ENCODE results near the gene CFDP1.

Gene CFDP1

GRCh38 chr16:75382611-75383010 lies 50.7 kb downstream of the CFDP1 start:
- no peak for TF ChIP-seq MAX (IDR thresholded peaks at IDR 0.05)
- no peak for TF ChIP-seq TCF12 (IDR thresholded peaks at IDR 0.05; ENCODE audit: low read depth)
- TF ChIP-seq NFIC (IDR thresholded peaks at IDR 0.05), result no peak
- no peak for TF ChIP-seq YY1 (IDR thresholded peaks at IDR 0.05; ENCODE audit: low read depth)
- TF ChIP-seq TEAD4 (IDR thresholded peaks at IDR 0.05), result no peak
- no peak for TF ChIP-seq CEBPB (IDR thresholded peaks at IDR 0.05)
- TF ChIP-seq EP300 (IDR thresholded peaks at IDR 0.05; ENCODE audit: borderline replicate concordance), result no peak
- no peak for TF ChIP-seq EGR1 (IDR thresholded peaks at IDR 0.05)
- TF ChIP-seq REST (IDR thresholded peaks at IDR 0.05; ENCODE audit: low read depth), result no peak
- no peak for TF ChIP-seq TAF1 (IDR thresholded peaks at IDR 0.05; ENCODE audit: low read depth)
- TF ChIP-seq ZBTB7A (IDR thresholded peaks at IDR 0.05; ENCODE audit: low read depth), result no peak
- TF ChIP-seq FOXM1 (IDR thresholded peaks at IDR 0.05; ENCODE audit: borderline replicate concordance, low read depth), result no peak
- no peak for TF ChIP-seq RAD21 (IDR thresholded peaks at IDR 0.05; ENCODE audit: low read depth)

GRCh38 chr16:75380870-75381269 lies 52.4 kb downstream of the CFDP1 start:
- TF ChIP-seq USF1 (IDR thresholded peaks at IDR 0.05) (no peak), TCF12 (IDR thresholded peaks at IDR 0.05; ENCODE audit: low read depth) (no peak), EP300 (IDR thresholded peaks at IDR 0.05; ENCODE audit: borderline replicate concordance) (no peak), TAF1 (IDR thresholded peaks at IDR 0.05; ENCODE audit: low read depth) (no peak), NFIC (IDR thresholded peaks at IDR 0.05) (no peak), FOXM1 (IDR thresholded peaks at IDR 0.05; ENCODE audit: borderline replicate concordance, low read depth) (no peak), EGR1 (IDR thresholded peaks at IDR 0.05) (no peak), YY1 (IDR thresholded peaks at IDR 0.05; ENCODE audit: low read depth) (no peak), REST (IDR thresholded peaks at IDR 0.05; ENCODE audit: low read depth) (no peak), MAX (IDR thresholded peaks at IDR 0.05) (no peak), ZBTB7A (IDR thresholded peaks at IDR 0.05; ENCODE audit: low read depth) (no peak), TEAD4 (IDR thresholded peaks at IDR 0.05) (no peak), CREB1 (IDR thresholded peaks at IDR 0.05; ENCODE audit: low read depth) (no peak)

- TF ChIP-seq REST (IDR thresholded peaks at IDR 0.05; ENCODE audit: low read depth), result no peak
- no peak for TF ChIP-seq ZBTB7A (IDR thresholded peaks at IDR 0.05; ENCODE audit: low read depth)
- TF ChIP-seq NFIC (IDR thresholded peaks at IDR 0.05), result no peak
- TF ChIP-seq FOXM1 (IDR thresholded peaks at IDR 0.05; ENCODE audit: borderline replicate concordance, low read depth), result no peak
- TF ChIP-seq TAF1 (IDR thresholded peaks at IDR 0.05; ENCODE audit: low read depth), result no peak
- TF ChIP-seq RAD21 (IDR thresholded peaks at IDR 0.05; ENCODE audit: low read depth), result no peak
- TF ChIP-seq TCF12 (IDR thresholded peaks at IDR 0.05; ENCODE audit: low read depth), result no peak
- no peak for TF ChIP-seq USF1 (IDR thresholded peaks at IDR 0.05)
- no peak for TF ChIP-seq CEBPB (IDR thresholded peaks at IDR 0.05)
- TF ChIP-seq YY1 (IDR thresholded peaks at IDR 0.05; ENCODE audit: low read depth), result no peak
- TF ChIP-seq EGR1 (IDR thresholded peaks at IDR 0.05), result no peak
- no peak for TF ChIP-seq CREB1 (IDR thresholded peaks at IDR 0.05; ENCODE audit: low read depth)
Observed at GRCh38 chr16:75379911-75380847, 53.1 kb downstream of the CFDP1 start.

- TF ChIP-seq TCF12 (IDR thresholded peaks at IDR 0.05; ENCODE audit: low read depth) (no peak), EGR1 (IDR thresholded peaks at IDR 0.05) (no peak), REST (IDR thresholded peaks at IDR 0.05; ENCODE audit: low read depth) (no peak), CEBPB (IDR thresholded peaks at IDR 0.05) (no peak), EP300 (IDR thresholded peaks at IDR 0.05; ENCODE audit: borderline replicate concordance) (no peak), MAX (IDR thresholded peaks at IDR 0.05) (no peak)
Observed at GRCh38 chr16:75379339-75379738, 54.0 kb downstream of the CFDP1 start.
